Renal cortical epithelial cell (primary cell): ENCODE data around the gene VANGL2. TPM values are rescaled to one million over a fixed set of nuclear protein-coding genes. Genes with fewer than 3 reads are reported as not detected.
"Not testable (repeated sequence)": the region's sequence is repeated elsewhere in the genome, so short reads cannot be mapped to it uniquely, and the experiment has no call there.

ENCODE experiments used
- DNase-seq: peaks from one replicate; pipeline ENCODE4 v3.0.0-alpha.2; 2011; ENCODE audit warnings: low read depth
- total RNA-seq: library from RNA; depleted of rRNA; stranded (reverse); fragments of >200 nt; gene quantifications from 2 replicates; pipeline ENCODE4 v1.2.3, GENCODE V29; 2014

VANGL2 gene
- total RNA-seq, 1 donor from 2014 or later = 17.7 TPM

DNA sequence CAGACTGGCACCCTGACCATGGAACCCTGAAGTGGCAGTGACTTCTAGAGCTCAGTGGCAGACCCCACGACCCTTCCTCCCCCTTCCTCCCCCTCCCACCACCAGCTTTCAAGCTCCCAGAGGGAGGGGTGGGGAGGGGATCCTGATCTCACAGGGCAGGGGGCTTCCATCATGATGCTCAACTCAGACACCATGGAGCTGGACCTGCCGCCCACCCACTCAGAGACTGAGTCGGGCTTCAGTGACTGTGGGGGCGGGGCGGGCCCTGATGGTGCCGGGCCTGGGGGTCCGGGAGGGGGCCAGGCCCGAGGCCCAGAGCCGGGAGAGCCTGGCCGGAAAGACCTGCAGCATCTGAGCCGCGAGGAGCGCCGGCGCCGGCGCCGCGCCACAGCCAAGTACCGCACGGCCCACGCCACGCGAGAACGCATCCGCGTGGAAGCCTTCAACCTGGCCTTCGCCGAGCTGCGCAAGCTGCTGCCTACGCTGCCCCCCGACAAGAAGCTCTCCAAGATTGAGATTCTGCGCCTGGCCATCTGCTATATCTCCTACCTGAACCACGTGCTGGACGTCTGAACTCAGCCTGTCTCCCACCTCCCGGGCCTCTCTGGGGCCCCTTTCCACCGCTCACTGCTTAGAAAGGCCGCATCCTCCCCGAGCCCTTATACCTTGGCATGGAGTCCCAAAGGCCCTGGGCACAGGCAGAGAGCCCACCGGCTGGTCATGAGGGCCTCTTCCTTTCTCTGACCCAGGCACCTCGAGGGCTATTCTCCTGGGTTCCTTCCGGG is 29.6 kb upstream of the VANGL2 start:
- no peak for DNase-seq

DNA sequence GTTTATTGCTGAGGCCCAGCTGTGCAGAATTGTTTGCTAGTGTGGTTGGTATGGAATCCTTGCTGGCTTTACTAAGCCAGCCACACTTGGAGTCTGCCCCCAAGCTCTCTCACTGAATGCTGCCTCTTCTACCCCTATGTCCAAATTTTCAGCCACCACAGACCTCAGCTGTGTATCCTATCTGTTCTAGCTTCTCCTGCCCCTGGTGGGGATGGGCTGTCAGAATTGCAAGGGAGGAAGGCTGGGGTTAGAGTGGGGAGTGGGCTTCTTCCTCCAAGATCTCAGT is 29.1 kb upstream of the VANGL2 start:
- DNase-seq = no peak

DNA sequence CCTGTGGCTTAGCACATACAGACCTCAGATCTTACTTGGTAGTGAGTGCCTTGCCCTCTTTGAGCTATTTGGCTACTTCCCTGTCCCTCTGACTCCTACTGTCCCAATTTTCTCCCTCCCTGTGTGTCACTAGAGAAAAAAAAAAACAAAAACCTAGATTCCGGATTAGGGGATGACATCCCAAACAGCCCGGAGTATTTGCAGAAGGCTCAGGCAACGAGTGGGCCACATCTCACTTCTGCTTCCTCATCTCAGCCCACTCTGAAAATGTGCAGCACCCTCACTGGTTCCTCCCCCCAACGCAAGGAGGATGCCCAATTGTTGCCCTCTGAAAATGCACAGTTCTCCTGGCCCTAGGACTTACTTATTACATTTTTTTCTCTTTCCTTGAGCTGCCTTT is 28.6 kb upstream of the VANGL2 start:
- DNase-seq = no peak

DNA sequence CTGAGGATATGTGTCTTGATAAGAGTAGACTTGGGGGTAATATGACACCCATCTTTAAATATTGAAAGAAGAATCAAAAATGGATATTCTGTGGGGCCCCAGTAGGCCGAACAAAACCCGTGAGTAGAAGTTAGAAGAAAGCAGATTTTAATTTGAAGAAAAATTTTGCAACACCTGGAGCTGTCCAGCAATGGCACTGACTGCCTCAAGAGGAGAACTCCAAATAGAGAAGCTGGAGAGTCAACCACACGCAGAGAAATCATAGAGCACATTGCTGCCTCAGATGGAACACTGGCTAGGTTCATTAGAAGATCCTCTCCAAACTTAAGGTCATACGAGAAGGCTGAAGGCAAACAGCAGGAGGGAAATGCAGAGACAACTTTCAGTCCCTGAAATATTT is 26.7 kb upstream of the VANGL2 start:
- DNase-seq = no peak

DNA sequence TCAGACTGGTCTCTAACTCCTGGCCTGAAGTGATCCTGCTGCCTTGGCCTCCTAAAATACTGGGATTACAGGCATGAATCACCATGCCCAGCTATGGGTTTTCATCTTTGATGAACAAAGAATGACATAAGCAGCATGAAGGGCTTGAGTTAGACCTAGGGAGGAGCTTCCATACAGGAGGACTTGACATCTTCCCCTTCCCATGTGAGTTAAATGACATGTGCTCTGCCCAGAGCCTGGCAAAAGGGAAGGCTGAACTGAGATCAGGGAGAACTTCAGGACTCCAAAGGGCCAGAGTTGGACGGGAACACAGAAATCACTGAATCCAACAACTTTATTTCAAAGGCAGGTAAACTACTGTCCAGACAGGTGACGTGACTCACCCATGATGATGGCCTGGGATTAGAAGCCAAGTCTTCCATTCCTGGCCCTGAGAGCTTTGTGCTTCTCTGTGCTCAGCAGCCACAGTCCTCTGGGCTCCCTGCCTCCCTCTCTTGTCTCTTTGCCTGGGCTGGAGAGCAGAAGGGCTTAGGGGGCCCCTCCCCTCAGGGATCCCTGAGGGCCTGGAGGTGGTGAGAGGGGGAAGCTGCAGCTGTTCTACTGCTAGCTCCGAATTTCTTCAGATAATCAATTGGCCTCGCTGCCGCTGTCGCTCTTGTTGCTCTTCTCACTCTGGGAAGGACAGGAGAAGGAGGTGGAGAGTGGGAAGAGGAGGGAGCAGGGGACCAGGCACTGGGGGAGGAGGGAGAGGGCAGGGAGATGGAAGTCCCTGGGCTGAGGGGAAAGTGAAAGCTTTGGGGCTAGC is 25.9 kb upstream of the VANGL2 start:
- no peak for DNase-seq

DNA sequence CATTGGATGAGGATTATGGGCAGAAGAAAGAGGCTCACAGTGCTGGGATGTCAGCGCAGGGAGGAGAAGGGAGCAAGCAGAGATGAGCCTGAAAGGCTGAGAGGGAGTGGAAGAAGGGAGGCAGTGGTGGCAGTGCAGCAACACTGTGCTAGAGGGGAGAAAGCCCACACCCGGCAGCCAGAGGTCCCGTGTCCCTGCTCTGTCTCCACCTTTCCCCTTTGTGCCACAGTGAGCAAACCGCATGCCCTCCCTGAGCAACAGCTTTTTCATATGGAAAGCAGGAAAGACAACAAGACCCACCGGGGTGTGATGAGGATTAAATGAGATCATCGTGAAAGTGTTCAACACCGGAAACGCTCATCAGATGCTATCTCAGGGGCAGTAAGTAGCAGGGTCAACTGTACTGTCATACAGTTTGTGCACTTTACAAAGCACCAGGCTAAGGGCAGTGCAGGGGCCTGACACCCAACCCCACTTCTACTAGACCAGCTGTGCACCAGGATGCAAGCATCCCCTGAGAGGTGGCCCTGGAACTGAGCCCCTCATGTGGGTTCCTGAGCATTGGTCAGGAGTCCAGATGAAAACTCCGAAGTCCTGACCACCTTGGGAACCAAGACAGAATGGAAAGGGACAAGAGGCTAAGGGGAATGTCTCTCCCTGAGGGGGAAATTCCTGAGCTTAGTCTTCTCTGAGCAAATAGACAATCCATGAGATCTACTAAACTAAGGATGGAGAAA is 24.4 kb upstream of the VANGL2 start:
- no peak for DNase-seq

DNA sequence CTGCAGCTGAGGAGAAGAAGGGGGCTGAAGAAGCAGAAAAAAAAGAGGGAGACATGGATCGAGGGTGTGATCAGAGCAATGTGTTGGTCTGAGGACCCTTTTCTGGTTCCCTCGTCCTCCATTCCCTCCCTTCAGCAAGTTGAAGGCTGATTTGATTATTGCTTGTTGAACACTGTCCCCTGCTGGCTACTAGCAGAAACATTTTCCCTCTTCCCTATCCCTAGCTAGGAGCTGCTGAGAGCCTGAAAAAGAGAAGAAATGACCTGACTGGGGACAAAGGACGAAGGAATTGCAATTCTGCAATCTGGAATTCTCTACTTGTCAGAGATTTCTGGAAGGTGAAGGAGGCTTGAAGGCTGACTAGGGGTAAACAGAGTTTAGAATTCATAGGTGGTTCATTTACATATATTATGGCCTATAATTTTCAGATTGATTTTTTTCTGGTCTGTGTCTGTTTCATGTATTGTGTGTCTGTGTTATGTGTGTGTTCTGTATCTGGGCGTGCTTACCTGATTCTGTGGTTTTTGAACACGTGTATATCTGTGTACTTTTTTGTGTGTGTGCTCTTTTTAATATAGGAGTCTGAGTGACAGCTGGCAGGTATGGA is 23.7 kb upstream of the VANGL2 start:
- peak; percentile 67 for DNase-seq

DNA sequence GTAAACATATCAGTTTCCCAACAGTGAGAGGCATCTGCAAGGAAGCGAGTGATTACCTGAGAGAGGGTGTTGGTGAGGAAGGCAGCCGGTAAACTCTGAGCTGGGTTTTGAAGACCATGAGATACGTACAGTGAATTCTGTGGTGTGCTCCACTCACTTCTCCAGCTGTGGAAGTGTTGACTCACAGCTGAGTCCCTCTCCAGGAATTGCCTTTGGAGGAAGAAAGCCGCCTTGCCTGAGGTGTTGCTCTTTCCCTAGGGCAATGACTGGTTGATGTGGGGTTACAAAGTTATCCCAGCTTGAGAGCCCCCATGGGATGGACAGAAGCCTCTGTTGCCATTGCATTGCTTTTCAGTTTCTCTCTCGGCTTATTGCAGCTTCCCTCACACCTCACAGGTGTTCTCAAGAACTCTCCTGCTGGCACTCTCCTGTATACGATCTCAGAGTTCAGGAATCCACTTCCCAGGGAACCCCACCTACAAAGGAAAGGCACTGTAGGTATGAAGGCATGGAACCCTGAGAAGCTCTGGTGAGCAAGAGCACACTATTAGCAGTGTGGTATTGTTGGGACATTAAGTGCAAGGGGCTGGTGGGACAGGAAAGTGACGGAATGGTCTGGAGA is 22.7 kb upstream of the VANGL2 start:
- no peak for DNase-seq

DNA sequence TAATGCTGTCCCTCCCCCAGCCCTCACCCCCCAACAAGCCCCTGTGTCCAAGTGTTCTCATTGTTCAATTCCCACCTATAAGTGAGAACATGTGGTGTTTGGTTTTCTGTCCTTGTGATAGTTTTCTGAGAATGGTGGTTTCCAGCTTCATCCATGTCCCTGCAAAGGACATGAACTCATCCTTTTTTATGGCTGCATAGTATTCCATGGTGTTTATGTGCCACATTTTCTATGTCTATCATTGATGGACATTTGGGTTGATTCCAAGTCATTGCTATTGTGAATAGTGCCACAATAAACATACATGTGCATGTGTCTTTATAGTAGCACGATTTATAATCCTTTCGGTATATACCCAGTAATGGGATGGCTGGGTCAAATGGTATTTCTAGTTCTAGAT is 15.6 kb upstream of the VANGL2 start:
- not testable (repeated sequence) for DNase-seq

DNA sequence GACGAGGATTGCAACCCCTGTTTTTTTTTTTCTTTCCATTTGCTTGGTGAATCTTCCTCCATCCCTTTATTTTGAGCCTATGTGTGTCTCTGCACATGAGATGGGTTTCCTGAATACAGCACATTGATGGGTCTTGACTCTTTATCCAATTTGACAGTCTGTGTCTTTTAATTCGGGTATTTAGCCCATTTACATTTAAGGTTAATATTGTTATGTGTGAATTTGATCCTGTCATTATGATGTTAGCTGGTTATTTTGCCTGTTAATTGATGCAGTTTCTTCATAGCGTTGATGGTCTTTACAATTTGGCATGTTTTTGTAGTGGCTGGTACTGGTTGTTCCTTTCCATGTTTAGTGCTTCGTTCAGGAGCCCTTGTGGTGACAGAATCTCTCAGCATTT is 12.0 kb upstream of the VANGL2 start:
- not testable (repeated sequence) for DNase-seq

DNA sequence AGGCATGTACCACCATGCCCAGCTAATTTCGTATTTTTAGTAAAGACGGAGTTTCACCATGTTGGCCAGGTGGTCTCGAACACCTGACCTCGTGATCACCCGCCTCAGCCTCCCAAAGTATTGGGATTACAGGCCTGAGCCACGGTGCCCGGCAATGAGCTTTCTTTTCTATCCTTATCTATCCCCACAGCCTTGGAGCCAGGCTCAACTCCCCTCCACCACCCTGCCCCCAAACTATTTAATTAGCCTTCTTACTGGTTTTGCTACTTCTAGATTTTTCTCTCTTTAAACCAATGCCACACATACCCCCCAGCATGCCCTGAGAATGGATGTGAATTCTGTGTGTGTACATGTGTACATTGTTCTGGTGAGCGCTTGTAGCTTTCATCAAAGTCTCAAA is 5.7 kb upstream of the VANGL2 start:
- no peak for DNase-seq

DNA sequence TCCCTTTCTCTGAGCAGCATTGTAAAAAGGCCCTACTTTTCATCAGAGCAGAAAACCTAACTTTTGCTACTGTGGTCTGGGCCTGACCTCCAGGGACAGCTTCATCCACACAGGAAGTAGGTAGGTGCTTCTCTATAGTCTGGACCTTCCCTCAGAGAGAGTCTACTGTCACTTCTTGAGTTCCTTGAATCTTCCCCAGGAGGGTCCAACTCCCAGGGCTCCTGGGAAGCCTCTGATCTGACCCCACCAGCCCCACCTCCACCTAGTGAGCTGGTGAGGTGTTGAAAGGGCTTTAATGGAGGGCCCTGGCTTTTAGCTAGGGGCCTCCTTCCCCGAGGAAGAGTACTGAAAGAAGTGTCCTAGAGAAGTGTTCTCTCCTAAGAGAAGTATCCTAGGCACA is 2.7 kb upstream of the VANGL2 start:
- DNase-seq = no peak

DNA sequence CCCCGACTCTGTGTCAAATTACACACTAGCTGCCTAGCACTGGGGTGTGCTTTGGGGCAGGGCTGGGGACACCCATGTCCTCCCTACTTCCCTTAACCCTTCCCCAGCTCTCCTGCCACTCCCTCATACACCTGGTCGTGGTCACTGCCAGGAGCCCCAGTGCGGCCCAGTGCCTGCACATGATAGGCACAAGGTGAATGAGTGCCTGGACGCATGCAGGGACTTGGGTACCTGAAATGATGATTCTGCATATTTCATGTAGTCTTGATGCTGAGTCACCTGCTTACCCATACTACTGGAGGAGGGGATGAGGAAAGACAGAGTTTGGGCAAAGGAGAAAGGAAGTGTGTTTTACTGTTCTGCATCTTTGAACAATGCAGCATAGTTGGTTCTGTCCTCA is 1.5 kb upstream of the VANGL2 start:
- no peak for DNase-seq

DNA sequence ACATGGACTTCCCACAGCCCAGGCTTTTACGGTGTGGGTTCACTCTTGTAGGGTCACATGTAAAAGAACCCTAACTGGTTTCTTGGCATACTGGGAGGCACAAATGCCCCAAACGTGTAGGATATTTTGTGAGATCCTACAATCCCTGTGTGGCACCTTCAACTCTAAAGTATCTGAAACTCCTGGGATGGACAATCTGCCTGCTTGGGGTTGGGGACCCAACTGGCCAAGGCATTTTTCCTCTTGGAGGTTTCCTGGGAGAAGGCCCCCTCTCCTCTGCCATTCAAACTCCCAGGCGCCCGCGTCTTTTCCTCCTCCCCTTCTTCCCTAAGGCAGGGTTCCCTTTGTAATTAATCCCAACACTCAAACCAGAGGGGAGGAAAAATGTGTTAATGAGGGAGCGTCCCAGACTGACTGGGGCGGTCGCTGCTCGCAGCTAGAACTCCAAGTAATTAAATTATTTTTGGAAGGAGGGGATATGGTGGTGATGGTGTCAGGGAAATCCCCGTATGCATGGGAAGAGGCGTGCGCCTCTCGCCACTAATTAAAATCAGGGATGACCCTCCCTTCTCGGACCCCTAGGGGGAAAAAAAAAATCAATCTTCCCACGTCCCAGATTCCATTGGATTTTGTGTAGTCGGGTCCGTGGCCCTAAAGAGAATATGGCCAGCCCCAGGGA is 681 bp upstream of the VANGL2 start:
- no peak for DNase-seq

DNA sequence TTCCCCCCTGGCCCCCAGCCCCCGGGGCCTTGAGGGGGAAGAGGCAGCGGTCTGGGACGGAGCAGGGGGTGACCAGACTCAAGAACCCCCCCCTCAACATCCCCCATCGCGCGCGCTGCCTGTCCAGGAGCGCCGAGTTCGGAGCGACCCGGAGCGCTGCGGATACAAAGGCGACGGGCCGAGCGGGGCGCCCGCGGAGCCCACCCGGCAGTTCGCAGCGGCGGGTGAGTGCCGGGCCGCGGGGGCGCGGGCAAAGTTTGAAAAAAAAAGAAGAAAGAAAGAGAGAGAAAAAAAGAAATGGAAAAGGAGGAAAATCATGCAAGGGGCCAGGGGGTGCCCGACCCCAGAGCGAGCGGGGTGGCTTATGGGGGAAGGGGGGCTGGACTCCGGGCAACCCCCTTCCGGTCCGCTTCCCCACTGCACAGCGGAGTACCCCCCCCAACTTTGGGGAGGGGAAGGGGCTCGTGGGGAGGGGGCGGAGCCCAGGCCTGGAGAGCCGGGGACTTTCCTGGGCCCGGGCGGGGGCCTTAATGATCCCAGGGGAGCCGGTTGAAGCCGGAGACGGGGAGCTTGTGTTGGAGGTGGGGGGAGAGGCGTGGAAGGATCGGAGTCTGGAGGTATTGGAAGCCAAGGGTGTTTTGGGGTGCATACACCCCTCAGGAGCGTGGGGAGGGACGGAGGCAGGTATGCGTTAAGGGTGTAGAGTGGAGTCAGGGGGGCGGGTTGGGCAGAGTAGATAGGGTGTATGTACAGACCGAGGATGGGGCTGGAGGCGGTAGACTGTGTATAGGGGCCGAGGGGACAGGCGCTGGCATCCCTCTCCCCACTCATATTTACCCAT is 502 bp downstream of the VANGL2 start:
- no peak for DNase-seq

DNA sequence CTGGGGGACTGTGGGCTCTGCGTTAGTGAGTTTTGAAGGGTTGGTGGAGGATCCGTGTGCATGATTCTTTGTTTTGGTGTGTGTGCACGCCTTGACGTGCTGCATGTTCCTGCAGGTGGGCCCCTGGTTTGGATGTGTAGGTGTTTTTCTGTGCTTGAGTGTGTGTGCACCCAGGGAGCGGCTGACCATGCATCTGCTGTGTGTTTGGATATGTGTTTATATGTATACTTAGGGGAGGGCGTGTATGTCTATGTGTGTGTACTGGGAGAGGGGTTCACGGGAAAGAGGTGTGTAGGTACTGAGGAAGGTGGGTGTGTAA is 1.1 kb downstream of the VANGL2 start:
- no peak for DNase-seq

DNA sequence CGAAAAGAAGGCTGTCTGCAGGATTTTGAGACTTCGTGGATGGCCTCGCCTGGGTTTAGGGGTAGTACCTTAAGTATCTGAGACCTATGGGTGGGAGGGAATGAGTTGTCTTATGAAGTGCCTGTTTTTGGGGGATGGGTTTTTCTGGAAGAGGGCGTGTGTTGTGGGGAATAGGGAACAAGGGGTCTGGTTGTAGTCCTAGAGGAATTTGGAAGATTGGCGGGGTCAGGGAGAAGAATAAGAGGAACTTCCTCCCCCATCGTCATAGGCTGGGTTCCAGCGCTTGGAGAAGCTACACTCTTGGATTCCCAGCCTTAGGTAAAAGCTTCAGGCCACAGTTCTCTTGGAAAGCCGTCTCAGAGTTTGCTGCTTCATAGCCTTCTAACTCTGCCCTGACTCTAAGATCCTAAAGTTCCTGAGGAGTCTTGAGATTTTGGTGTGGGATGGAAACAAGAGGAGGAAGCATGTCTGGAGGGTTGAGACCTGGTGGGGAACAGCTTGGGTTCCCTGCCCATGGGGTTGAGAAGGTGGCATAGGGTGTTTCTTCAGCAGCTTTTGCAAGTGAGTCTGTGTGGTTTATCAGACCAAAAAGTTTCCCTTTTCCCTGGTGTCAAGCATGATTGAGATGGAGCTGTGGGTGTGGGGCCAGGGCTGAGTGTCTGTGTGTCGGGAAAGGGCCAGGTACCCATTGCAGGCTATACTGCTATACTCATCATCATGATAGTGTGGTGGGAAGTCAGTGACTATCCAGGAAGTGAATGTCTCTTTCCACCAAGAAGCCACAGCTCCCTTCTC is 1.8 kb downstream of the VANGL2 start:
- DNase-seq = no peak

DNA sequence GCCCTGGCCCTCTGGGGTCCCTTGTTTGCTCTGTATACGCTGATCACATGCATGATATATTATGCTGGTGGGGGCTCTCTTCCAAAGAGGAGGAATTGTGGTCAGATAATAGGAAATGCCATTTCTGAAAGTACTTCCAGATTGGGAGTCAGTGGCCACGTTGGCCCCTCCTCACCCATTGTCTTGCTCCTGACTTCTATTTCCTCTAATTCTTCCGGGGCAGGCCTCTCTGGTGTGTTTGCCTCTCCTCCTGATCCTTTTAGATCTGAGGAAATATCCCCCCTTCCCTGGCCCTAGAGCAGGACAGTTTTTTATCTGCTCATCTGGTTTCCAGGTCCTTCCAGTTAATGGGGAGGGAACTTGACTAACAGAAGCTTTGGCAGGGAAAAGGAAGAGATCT is 2.9 kb downstream of the VANGL2 start:
- no peak for DNase-seq

DNA sequence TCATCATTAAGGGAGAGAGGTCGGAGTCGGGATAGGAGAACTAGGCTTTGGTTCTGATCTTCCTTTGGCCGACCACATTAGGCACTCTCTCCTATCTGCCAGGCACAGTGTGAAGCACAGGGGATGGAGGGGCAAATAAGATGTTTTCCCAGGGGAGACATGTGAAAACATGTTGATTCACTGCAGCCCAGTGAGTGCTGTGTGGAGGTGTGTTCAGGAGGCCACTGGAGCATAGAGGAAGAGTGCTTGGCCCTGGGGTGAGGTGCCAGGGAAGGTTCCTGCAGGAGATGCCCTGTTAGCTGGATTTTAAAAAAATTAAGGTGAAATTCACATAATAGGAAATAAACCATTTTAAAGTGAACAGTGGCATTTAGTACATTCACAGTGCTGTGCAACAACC is 3.7 kb downstream of the VANGL2 start:
- DNase-seq = no peak

DNA sequence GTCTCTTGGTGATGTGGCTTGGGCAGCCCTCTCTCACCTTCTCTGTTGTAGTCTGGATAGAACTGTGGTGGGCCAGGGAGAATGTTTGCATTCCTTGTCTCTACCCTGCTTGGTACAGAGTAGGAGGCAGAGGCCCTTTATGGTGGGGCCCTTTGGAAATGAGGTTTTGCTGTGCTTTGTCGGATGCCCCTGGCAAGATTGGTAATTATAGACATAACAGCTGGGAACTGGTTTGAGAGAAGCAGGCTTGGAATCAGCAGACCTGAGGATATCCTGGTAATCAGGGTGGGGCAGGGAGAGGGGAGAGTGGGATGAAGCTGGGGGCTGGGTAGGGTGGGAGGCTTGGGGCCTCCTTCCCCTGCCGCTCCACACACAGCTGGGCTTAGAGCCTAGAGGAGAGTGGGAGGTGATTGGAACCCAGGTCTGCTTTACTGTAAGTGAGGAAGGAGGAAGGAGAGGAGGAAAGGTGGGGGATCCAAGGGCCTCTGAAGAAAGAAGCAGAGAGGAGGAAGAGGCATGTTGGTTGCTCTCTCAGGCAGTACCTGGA is 5.0 kb downstream of the VANGL2 start:
- no peak for DNase-seq
